Spinal cord (tissue), 10 donors: ENCODE results near the gene CUX1. TPM values are rescaled to one million over a fixed set of nuclear protein-coding genes. Genes with fewer than 3 reads are reported as not detected.
"Not testable (repeated sequence)": the region's sequence is repeated elsewhere in the genome, so short reads cannot be mapped to it uniquely, and the experiment has no call there.

Experiments
- DNase-seq, 6 donors: peaks; one replicate each; pipeline versions ENCODE4 v3.0.0 to v3.0.0-alpha.2; 2013 to 2015; ENCODE audit warnings: low spot score in 6 of 6, low read depth in 4 of 6
- H3K27ac ChIP-seq: one replicate; pipeline ENCODE4 v1.5.1; 2013; ENCODE audit warnings: low read depth, low read length, control low read depth
- H3K27me3 ChIP-seq: one replicate; pipeline ENCODE4 v1.6.1; 2013; ENCODE audit warnings: low read length; ENCODE audit not compliant: control insufficient read depth, insufficient read depth
- H3K36me3 ChIP-seq: one replicate; pipeline ENCODE4 v1.6.1; 2013; ENCODE audit warnings: low read length; ENCODE audit not compliant: control insufficient read depth, insufficient read depth
- H3K4me1 ChIP-seq: one replicate; pipeline ENCODE4 v1.6.1; 2013; ENCODE audit warnings: low read length; ENCODE audit not compliant: control insufficient read depth, insufficient read depth
- H3K4me3 ChIP-seq: one replicate; pipeline ENCODE4 v1.5.1; 2013; ENCODE audit warnings: low read depth, low read length, control low read depth
- H3K9me3 ChIP-seq: one replicate; pipeline ENCODE4 v1.6.1; 2013; ENCODE audit warnings: low read length; ENCODE audit not compliant: control insufficient read depth, insufficient read depth
- WGBS: methylation state at CpG from one replicate; pipeline ENCODE4 v1.1.5; 2013; ENCODE audit warnings: missing lambda C conversion rate; ENCODE audit not compliant: insufficient coverage; 5-methylcytosine and 5-hydroxymethylcytosine counted together
- polyA plus RNA-seq, 2 donors: library from polyadenylated mRNA; unstranded; fragments of 120-200 nt; gene quantifications; one replicate each; pipeline ENCODE4 v1.2.1, GENCODE V29; 2013; ENCODE audit not compliant: insufficient read length in 2 of 2
- total RNA-seq, 2 donors: library from RNA; depleted of rRNA in 1 of 2; stranded (reverse); fragments of 120-200 nt in 1 of 2; fragments of >200 nt in 1 of 2; gene quantifications; one replicate each; pipeline versions ENCODE4 v1.2.3 to v1.2.4, GENCODE V29; 2013 to 2014
- donor health status: healthy.

CUX1 gene
- total and polyA plus RNA-seq, 4 donors, result 45.1 to 111 (median 76.1) TPM

GRCh38 chr7:102036958-102037357 is 219.5 kb downstream of the CUX1 start:
- DNase-seq, result no peak
- Histone ChIP-seq H3K4me3 (no peak overlapping the region), H3K4me1 (no peaks in the 10 kb centered on the region), H3K27me3 (no peaks in the 10 kb centered on the region), H3K27ac (no peak overlapping the region), H3K36me3 (peaks cover under 1% of the 10 kb centered on the region), H3K9me3 (no peaks in the 10 kb centered on the region)
- 94% methylated on average over 2 of the region's 5 CpGs for WGBS

DNA sequence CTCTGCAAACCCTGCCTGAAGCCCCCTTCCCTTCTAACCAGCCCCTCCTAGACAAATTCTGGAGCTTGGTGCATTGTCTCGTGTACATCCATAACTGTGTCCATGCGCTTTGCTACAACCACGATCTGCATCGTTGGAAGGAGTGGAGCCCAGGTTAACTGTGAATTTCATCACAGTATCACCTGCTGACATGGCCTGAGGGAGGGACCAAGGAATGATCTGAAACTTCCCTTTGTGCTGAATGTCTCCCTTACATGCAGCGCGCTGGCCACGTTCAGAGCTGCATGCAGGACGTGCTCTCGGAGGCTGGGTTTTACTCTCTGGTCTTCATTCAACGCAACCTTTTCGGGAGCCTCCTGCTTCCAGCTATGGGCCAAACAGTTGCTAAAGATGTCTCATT is 222.3 kb downstream of the CUX1 start:
- 95% methylated on average over 11 of the region's 11 CpGs for WGBS
- Histone ChIP-seq H3K36me3 (no peaks in the 10 kb centered on the region), H3K9me3 (no peaks in the 10 kb centered on the region), H3K27me3 (no peaks in the 10 kb centered on the region), H3K4me3 (no peak overlapping the region), H3K27ac (no peak overlapping the region), H3K4me1 (peaks cover 2% of the 10 kb centered on the region)
- DNase-seq, result no peak

DNA sequence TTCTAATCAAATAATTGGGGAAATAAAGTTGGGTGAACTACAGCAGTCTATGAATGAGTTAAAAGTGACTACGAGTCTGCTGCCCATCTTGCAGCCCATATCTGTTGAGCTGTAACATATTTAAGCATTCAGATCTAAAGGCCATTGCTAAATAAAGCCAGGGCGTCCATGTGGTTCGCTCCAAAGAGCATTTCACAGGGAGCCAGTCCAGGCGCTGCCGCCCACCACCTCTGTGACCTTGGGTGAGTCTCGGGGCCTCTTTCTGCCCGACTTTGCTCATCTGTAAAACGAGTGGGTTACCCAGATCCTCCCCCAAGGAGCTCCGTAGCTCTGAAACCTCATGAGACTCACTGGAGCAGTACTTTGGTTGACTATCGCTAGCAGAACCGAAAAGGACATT is 223.1 kb downstream of the CUX1 start:
- DNase-seq, result no peak
- no peaks in the 10 kb centered on the region for H3K27me3 ChIP-seq
- 84% methylated on average over 11 of the region's 11 CpGs for WGBS
- no peak overlapping the region for H3K27ac ChIP-seq
- peaks cover 9% of the 10 kb centered on the region for H3K4me1 ChIP-seq
- H3K4me3 ChIP-seq, result no peak overlapping the region
- no peaks in the 10 kb centered on the region for H3K9me3 ChIP-seq
- no peaks in the 10 kb centered on the region for H3K36me3 ChIP-seq

- peaks cover 21% of the 10 kb centered on the region for H3K4me1 ChIP-seq
- H3K27me3 ChIP-seq, result no peaks in the 10 kb centered on the region
- H3K36me3 ChIP-seq, result no peaks in the 10 kb centered on the region
- DNase-seq, result no peak
- H3K9me3 ChIP-seq, result no peaks in the 10 kb centered on the region
- 93% methylated on average over 3 of the region's 4 CpGs for WGBS
- H3K27ac ChIP-seq, result no peak overlapping the region
- no peak overlapping the region for H3K4me3 ChIP-seq
Observed at GRCh38 chr7:102042016-102042656, 224.7 kb downstream of the CUX1 start.

- not testable (repeated sequence) for H3K36me3 ChIP-seq, H3K9me3 ChIP-seq, H3K4me3 ChIP-seq, H3K27ac ChIP-seq, DNase-seq, H3K27me3 ChIP-seq
- WGBS, result 94% methylated on average over 4 of the region's 9 CpGs
- peaks cover 21% of the 10 kb centered on the region for H3K4me1 ChIP-seq
Observed at GRCh38 chr7:102042796-102043195, 225.4 kb downstream of the CUX1 start.

GRCh38 chr7:102044641-102044983 is 227.2 kb downstream of the CUX1 start:
- Histone ChIP-seq H3K27me3 (no peaks in the 10 kb centered on the region), H3K9me3 (no peaks in the 10 kb centered on the region), H3K4me1 (peaks cover 21% of the 10 kb centered on the region), H3K4me3 (no peak overlapping the region), H3K27ac (peak overlapping the region; percentile 29), H3K36me3 (no peaks in the 10 kb centered on the region)
- no peak for DNase-seq
- 41% methylated on average over 5 of the region's 6 CpGs for WGBS

- H3K36me3 ChIP-seq, result no peaks in the 10 kb centered on the region
- H3K4me3 ChIP-seq, result no peak overlapping the region
- peaks cover 21% of the 10 kb centered on the region for H3K4me1 ChIP-seq
- WGBS, result 4% methylated on average over 27 of the region's 29 CpGs
- peak; percentile 32 to 88 (median 54) for DNase-seq
- H3K27me3 ChIP-seq, result no peaks in the 10 kb centered on the region
- H3K27ac ChIP-seq, result peak overlapping the region; percentile 29
- no peaks in the 10 kb centered on the region for H3K9me3 ChIP-seq
Observed at GRCh38 chr7:102044984-102045673, 227.7 kb downstream of the CUX1 start.

DNA sequence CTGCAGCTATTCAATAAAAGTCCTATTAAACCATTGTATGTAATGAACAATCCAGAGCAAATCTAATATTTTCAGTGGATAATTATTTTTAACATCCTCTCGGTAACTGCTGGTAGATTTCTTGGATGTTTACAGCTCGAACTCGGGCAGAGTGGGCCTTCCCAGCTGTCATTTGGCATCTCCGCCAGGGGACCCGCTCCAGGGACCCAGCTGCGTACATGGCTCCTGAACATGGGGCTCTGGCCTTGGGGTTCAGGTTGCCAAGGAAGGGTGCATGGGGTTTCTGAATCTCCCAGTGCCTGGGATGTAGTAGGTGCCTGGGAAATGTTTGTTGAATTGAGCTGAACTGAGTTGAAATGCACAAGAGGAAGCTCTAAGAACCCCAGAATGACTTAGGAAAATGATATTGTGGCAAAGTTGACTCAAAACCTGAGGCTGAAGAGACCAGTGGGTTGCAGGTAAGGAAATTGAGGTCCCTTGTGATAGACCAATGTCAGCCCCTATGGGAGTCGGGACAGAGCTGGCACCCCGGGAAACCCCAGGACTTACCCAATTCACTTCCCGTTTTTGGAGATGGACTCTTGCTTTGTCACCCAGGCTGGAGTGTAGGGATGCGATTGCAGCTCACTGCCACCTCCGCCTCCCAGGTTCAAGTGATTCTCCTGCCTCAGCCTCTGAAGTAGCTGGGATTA is 228.4 kb downstream of the CUX1 start:
- H3K36me3 ChIP-seq, result no peaks in the 10 kb centered on the region
- no peak for DNase-seq
- H3K9me3 ChIP-seq, result no peaks in the 10 kb centered on the region
- peak overlapping the region; percentile 12 for H3K27ac ChIP-seq
- 70% methylated on average over 6 of the region's 11 CpGs for WGBS
- no peaks in the 10 kb centered on the region for H3K27me3 ChIP-seq
- peaks cover 23% of the 10 kb centered on the region for H3K4me1 ChIP-seq
- H3K4me3 ChIP-seq, result no peak overlapping the region

GRCh38 chr7:102046373-102047117 is 229.1 kb downstream of the CUX1 start:
- H3K27me3 ChIP-seq, result no peaks in the 10 kb centered on the region
- no peaks in the 10 kb centered on the region for H3K36me3 ChIP-seq
- H3K4me1 ChIP-seq, result peaks cover 28% of the 10 kb centered on the region
- DNase-seq, result no peak
- no peaks in the 10 kb centered on the region for H3K9me3 ChIP-seq
- H3K27ac ChIP-seq, result no peak overlapping the region
- H3K4me3 ChIP-seq, result no peak overlapping the region
- 79% methylated on average over 5 of the region's 11 CpGs for WGBS
